Colonic mucosa (tissue), 4 donors: Measurements from ENCODE around the gene CYP11A1. TPM values are rescaled to one million over a fixed set of nuclear protein-coding genes. Genes with fewer than 3 reads are reported as not detected.
"Not testable (repeated sequence)": the region's sequence is repeated elsewhere in the genome, so short reads cannot be mapped to it uniquely, and the experiment has no call there.

ENCODE experiments used
- DNase-seq: peaks from one replicate; pipeline ENCODE4 v3.0.0-alpha.2; 2020
- H3K27ac ChIP-seq: fragments of 200-600 bp; one replicate; pipeline ENCODE4 v1.8.0; 2021
- H3K27me3 ChIP-seq: fragments of 200-600 bp; one replicate; pipeline ENCODE4 v1.8.0; 2021
- H3K36me3 ChIP-seq: fragments of 200-600 bp; one replicate; pipeline ENCODE4 v1.8.0; 2021
- H3K4me1 ChIP-seq: fragments of 200-600 bp; one replicate; pipeline ENCODE4 v1.8.0; 2021; ENCODE audit warnings: mild to moderate bottlenecking
- H3K4me3 ChIP-seq: fragments of 200-600 bp; one replicate; pipeline ENCODE4 v1.8.0; 2021
- H3K9ac ChIP-seq, 2 donors: one replicate each; pipeline ENCODE4 v1.7.0; 2013; ENCODE audit warnings: control low read depth in 2 of 2, low read depth in 2 of 2, low read length in 2 of 2
- H3K9me3 ChIP-seq: fragments of 200-600 bp; one replicate; pipeline ENCODE4 v1.8.0; 2021
- intact Hi-C: fragments of 100-400 bp; cut with DNase I; formaldehyde crosslinking; loops from one replicate; pipeline ENCODE4 v1.14.1; 2022
- total RNA-seq, 2 donors: library from RNA; stranded (reverse); fragmentation: NEBNext Ultra II Directional in 1 of 2; extraction: Animal tissue kit (Norgen Biotek cat#: 25700) in 1 of 2; gene quantifications; one replicate each; pipeline ENCODE4 v1.2.1, GENCODE V29; 2021
- TF ChIP-seq, protein P1 (sequence below): fragments of 200-600 bp; IDR thresholded peaks from one replicate; pipeline ENCODE4 v1.8.0; 2022; ENCODE audit warnings: antibody characterized with exemption, mild to moderate bottlenecking
- donor health status: healthy.
- donor health status: DM: no; HTN: no; CAD: no.
- donor health status: DM: no; HTN: no; CAD: no.

Gene CYP11A1
- total RNA-seq, 2 donors from 2014 or later, result 1.3 TPM; not detected in 1

DNA sequence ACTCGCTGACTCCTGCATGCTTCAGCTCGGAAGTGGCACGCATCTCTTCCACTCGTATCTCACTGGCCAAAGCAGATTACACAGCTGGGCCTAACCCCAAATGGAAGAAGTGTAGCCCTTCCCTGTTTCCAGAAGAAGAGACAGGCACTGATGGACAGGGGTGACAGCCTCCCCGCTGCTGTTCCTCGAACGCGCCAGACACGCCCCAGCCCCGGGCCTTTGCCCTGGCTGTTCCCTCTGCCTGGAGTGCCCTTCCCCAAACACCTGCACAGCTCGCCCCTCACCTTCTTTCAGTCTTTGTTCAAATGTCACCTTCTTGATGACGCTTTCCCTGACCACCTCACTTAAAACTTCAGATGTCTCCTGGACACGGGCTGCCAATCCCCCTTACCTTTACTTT lies 26.0 kb upstream of the CYP11A1 start:
- no peak for DNase-seq
- intact Hi-C loops, result no loop called here
- no peaks in the 10 kb centered on the region for H3K4me1 ChIP-seq
- no peaks in the 10 kb centered on the region for H3K36me3 ChIP-seq
- TF ChIP-seq, protein P1, sequence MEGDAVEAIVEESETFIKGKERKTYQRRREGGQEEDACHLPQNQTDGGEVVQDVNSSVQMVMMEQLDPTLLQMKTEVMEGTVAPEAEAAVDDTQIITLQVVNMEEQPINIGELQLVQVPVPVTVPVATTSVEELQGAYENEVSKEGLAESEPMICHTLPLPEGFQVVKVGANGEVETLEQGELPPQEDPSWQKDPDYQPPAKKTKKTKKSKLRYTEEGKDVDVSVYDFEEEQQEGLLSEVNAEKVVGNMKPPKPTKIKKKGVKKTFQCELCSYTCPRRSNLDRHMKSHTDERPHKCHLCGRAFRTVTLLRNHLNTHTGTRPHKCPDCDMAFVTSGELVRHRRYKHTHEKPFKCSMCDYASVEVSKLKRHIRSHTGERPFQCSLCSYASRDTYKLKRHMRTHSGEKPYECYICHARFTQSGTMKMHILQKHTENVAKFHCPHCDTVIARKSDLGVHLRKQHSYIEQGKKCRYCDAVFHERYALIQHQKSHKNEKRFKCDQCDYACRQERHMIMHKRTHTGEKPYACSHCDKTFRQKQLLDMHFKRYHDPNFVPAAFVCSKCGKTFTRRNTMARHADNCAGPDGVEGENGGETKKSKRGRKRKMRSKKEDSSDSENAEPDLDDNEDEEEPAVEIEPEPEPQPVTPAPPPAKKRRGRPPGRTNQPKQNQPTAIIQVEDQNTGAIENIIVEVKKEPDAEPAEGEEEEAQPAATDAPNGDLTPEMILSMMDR, result no peak
- H3K27me3 ChIP-seq, result no peaks in the 10 kb centered on the region
- no peaks in the 10 kb centered on the region for H3K9me3 ChIP-seq
- H3K27ac ChIP-seq, result no peak overlapping the region
- no peak overlapping the region for H3K9ac ChIP-seq
- H3K4me3 ChIP-seq, result no peak overlapping the region

DNA sequence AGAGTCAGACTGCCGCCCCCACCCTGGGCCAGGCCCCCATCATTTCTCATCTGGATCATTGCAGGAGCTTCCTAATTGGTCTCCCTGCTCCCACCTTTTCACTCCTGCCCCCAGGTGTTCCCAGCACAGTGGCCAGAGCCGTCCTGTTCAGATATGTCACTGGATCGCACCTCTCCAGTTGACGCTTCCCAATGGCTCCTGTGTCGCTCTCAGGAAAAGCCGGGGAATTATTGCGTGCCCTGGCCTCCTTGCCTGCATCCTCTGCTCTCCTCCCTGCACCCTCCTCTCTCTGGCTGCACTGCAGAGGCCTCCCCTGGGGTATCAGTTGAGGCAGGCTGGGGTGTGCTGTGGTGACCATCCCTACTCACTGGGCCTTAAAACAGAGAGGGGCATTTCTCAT lies 25.5 kb upstream of the CYP11A1 start:
- no peak for DNase-seq
- Histone ChIP-seq H3K36me3 (no peaks in the 10 kb centered on the region), H3K9me3 (no peaks in the 10 kb centered on the region), H3K4me3 (no peak overlapping the region), H3K9ac (no peak overlapping the region), H3K4me1 (no peaks in the 10 kb centered on the region), H3K27ac (no peak overlapping the region), H3K27me3 (no peaks in the 10 kb centered on the region)
- intact Hi-C loops, result no loop called here
- TF ChIP-seq, protein P1, result no peak

DNA sequence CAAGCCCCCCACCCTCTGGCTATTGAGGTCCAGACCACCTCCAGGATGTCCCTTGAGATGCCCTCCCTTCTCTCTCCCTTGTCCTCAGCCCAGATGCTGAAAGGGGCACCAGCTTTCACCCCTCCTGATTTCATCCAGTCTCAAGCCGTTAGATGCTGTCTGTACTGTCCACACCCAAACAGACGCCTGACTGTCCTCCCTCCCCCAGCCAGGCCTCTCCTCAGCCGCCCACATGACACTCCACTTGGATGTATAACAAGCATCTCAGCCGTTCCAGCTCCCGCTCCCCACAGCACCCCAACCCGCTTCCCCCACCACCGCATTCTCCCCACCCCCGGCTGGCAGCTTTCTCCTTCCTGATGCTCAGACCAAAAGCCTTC lies 25.0 kb upstream of the CYP11A1 start:
- Histone ChIP-seq H3K4me3 (no peak overlapping the region), H3K9me3 (no peaks in the 10 kb centered on the region), H3K36me3 (no peaks in the 10 kb centered on the region), H3K27ac (no peak overlapping the region), H3K9ac (no peak overlapping the region), H3K4me1 (no peaks in the 10 kb centered on the region), H3K27me3 (no peaks in the 10 kb centered on the region)
- intact Hi-C loops, result no loop called here
- TF ChIP-seq, protein P1, result no peak
- DNase-seq, result no peak

DNA sequence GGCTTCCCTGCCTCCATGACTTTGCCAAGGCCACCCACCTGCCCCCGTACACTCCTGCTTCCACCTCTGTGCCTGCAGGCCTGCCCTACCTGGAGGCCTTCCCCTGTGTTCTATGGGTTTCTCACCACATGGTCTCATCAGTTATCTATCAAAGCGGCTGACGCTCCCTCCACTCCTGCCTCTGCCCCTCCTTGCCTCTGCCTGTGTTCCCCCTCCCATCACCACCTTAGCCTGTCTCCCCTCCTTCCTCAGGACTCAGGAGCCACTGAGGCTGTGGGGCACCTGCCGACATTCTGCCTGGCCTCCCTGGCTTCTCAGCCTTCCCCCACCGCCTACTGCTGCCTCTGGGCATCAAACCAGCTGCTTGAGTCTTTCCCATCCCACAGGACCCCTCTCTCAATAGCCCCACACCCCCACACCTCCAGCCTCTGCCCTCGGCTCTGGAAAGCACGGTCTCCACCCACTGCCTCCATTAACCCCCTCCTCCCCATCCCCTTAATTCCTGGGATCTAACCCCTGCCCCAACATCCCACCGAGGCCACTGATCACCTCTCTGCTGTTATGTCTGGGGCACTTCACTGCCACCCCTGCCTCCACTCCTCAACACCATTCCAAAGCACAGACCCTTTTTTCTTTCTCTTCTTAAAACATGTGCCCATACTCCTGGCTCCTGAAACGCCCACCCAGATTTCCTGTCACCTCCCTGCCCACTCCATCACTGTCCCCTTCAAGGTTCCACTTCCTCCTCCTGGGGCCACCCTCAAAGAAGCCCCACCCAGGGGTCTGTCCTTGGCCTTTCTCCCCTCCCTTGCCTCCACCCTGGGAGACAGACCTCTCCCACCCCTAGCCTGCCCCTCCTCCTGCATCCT lies 24.4 kb upstream of the CYP11A1 start:
- no peaks in the 10 kb centered on the region for H3K4me1 ChIP-seq
- no peaks in the 10 kb centered on the region for H3K27me3 ChIP-seq
- H3K4me3 ChIP-seq, result no peak overlapping the region
- TF ChIP-seq, protein P1, result no peak
- no peaks in the 10 kb centered on the region for H3K9me3 ChIP-seq
- DNase-seq, result no peak
- intact Hi-C loops, result no loop called here
- no peaks in the 10 kb centered on the region for H3K36me3 ChIP-seq
- H3K27ac ChIP-seq, result no peak overlapping the region
- H3K9ac ChIP-seq, result no peak overlapping the region

DNA sequence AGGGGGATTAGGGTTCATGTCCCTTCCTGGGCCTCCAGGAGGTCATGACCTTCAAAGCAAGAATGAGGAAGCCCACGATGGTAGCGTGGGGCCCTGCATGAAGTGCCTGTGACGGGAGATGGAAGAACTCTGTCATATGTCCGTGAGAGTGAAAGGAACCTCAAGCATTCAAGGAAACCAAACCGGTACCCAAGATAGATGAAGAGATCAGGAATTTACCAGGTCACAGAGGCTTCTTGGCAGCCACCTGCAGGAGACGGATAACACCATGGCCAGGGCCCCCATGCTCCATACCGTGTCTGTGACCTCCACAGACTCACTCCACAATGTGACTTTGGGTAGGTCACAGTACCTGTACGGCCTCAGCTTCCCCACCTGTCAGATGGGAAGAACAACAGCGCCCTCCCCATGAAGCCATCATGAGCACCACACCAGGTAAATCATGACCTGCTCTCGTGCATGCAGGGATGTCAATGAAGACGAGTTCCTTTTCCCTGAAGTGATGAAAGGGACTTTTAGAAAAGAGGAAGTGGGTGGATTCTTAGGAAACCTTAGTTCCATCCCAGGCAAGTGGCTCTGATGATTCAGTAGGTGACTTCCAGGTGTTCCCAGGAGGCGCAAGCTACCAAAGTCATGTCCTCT lies 23.3 kb upstream of the CYP11A1 start:
- Histone ChIP-seq H3K4me1 (no peaks in the 10 kb centered on the region), H3K27ac (no peak overlapping the region), H3K9ac (no peak overlapping the region), H3K4me3 (no peak overlapping the region), H3K36me3 (no peaks in the 10 kb centered on the region), H3K27me3 (no peaks in the 10 kb centered on the region), H3K9me3 (no peaks in the 10 kb centered on the region)
- intact Hi-C loops, result no loop called here
- DNase-seq, result no peak
- TF ChIP-seq, protein P1, result no peak

DNA sequence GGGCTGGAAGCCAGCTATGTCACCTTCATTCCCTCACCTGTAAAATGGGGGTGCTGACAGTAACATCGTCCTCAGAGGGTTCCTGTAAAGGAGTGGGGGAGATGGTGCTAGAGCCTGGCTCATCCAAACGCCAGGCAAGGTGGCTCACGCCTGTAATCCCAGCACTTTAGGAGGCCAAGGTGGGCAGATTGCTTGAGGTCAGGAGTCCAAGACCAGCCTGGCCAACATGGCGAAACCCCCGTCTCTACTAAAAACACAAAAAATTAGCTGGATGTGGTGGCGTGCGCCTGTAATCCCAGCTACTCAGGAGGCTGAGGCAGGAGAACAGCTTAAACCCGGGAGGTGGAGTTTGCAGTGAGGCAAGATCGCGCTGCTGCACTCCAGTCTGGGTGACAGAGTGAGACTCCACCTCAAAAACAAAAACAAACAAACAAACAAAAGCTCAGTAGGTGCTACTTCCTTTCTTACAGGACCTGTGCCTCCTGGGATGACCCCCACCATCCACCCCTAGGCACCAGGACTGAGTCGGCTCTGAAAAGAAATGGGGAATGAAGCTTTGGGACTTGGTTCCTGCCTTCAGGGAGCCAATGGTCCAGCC lies 22.7 kb upstream of the CYP11A1 start:
- H3K27ac ChIP-seq, H3K9me3 ChIP-seq, intact Hi-C loops, DNase-seq, H3K36me3 ChIP-seq, H3K4me3 ChIP-seq, H3K9ac ChIP-seq, H3K27me3 ChIP-seq, H3K4me1 ChIP-seq: not testable (repeated sequence)
